Neural cell (in vitro differentiated cells): ENCODE results near the gene AVEN. TPM values are rescaled to one million over a fixed set of nuclear protein-coding genes. Genes with fewer than 3 reads are reported as not detected.
A peak's percentile ranks its signal among the peaks of the same experiment; 100 is the strongest.

ENCODE experiments used
- H2AFZ ChIP-seq: fragments of 200-600, 300-800 bp; sonication (generic), shearing (Covaris generic); 2 replicates; pipeline ENCODE4 v1.6.0; 2014; ENCODE audit warnings: low read depth, mild to moderate bottlenecking, antibody characterized with exemption, low read length, moderate library complexity
- H3F3A ChIP-seq: fragments of 200-600 bp; shearing (Covaris generic); 2 replicates; pipeline ENCODE4 v1.6.1; 2016; ENCODE audit warnings: mild to moderate bottlenecking, moderate library complexity, mixed read lengths, antibody characterized with exemption, low read length; ENCODE audit not compliant: insufficient read depth, poor library complexity, severe bottlenecking
- H3K27ac ChIP-seq: fragments of 200-600, 300-800 bp; sonication (generic), shearing (Covaris generic); 2 replicates; pipeline ENCODE4 v1.5.1; 2014; ENCODE audit warnings: mild to moderate bottlenecking, low read length, moderate library complexity
- H3K27me3 ChIP-seq: fragments of 300-800, 200-600 bp; sonication (generic), shearing (Covaris generic); 2 replicates; pipeline ENCODE4 v1.6.0; 2014; ENCODE audit warnings: mild to moderate bottlenecking, low read depth, low read length, moderate library complexity; ENCODE audit not compliant: insufficient read depth
- H3K36me3 ChIP-seq: fragments of 300-800, 200-600 bp; sonication (generic), shearing (Covaris generic); 2 replicates; pipeline ENCODE4 v1.5.1; 2014; ENCODE audit warnings: mild to moderate bottlenecking, antibody characterized with exemption, low read length, moderate library complexity; ENCODE audit not compliant: insufficient read depth
- H3K4me2 ChIP-seq: fragments of 300-800, 200-600 bp; sonication (generic), shearing (Covaris generic); 2 replicates; pipeline ENCODE4 v1.6.0; 2014; ENCODE audit warnings: mild to moderate bottlenecking, low read length
- H3K4me3 ChIP-seq: fragments of 300-800, 200-600 bp; sonication (generic), shearing (Covaris generic); 2 replicates; pipeline ENCODE4 v1.5.1; 2014; ENCODE audit warnings: mild to moderate bottlenecking, low read length, moderate library complexity
- H3K79me2 ChIP-seq: fragments of 200-600 bp; shearing (Covaris generic); replicated peaks from 2 replicates; pipeline ENCODE4 v1.6.0; 2014; ENCODE audit warnings: mild to moderate bottlenecking, low read length, moderate library complexity; ENCODE audit not compliant: insufficient read depth
- H3K9ac ChIP-seq: fragments of 300-800, 200-600 bp; sonication (generic), shearing (Covaris generic); 2 replicates; pipeline ENCODE4 v1.6.1; 2016; ENCODE audit warnings: mild to moderate bottlenecking, low read length, mixed read lengths
- H3K9me2 ChIP-seq: fragments of 200-600 bp; shearing (Covaris generic); 2 replicates; pipeline ENCODE4 v1.6.1; 2016; ENCODE audit warnings: mild to moderate bottlenecking, low read length, mixed read lengths; ENCODE audit not compliant: insufficient read depth
- H3K9me3 ChIP-seq: fragments of 200-600, 300-800 bp; sonication (generic), shearing (Covaris generic); 2 replicates; pipeline ENCODE4 v1.6.1; 2016; ENCODE audit warnings: mild to moderate bottlenecking, mixed run types, low read length, moderate library complexity, mixed read lengths
- H4K20me1 ChIP-seq: fragments of 200-600 bp; shearing (Covaris generic); 2 replicates; pipeline ENCODE4 v1.6.1; 2016; ENCODE audit warnings: mild to moderate bottlenecking, mixed run types; ENCODE audit not compliant: insufficient read depth
- CTCF ChIP-seq: fragments of 450-650 bp; IDR thresholded peaks from 2 replicates; pipeline ENCODE4 v1.5.1; 2014; ENCODE audit warnings: antibody characterized with exemption, mild to moderate bottlenecking, moderate library complexity; ENCODE audit not compliant: poor library complexity, severe bottlenecking
- EP300 ChIP-seq: fragments of 450-650 bp; conservative IDR thresholded peaks from 2 replicates; pipeline ENCODE4 v1.6.1; 2014; ENCODE audit warnings: antibody characterized with exemption, mild to moderate bottlenecking, moderate library complexity; ENCODE audit not compliant: poor library complexity, severe bottlenecking
- EZH2 ChIP-seq: fragments of 200-600, 300-800 bp; shearing (Covaris generic), sonication (generic); IDR thresholded peaks from 2 replicates; pipeline ENCODE4 v1.6.1; 2014; ENCODE audit warnings: antibody characterized with exemption, low read length, borderline replicate concordance, mild to moderate bottlenecking; ENCODE audit not compliant: insufficient read depth, poor library complexity, severe bottlenecking
- MXI1 ChIP-seq: fragments of 450-650 bp; conservative IDR thresholded peaks from 2 replicates; pipeline ENCODE4 v1.6.1; 2014; ENCODE audit warnings: antibody characterized with exemption, mild to moderate bottlenecking; ENCODE audit not compliant: poor library complexity, severe bottlenecking
- POLR2AphosphoS5 ChIP-seq: IDR thresholded peaks from 2 replicates; pipeline ENCODE4 v1.6.1; 2012
- RAD21 ChIP-seq: fragments of 450-650 bp; conservative IDR thresholded peaks from 2 replicates; pipeline ENCODE4 v1.6.1; 2014; ENCODE audit warnings: antibody characterized with exemption, mild to moderate bottlenecking, moderate library complexity
- REST ChIP-seq: IDR thresholded peaks from 2 replicates; pipeline ENCODE4 v1.6.1; 2012; ENCODE audit warnings: borderline replicate concordance
- SMC3 ChIP-seq: fragments of 450-650 bp; conservative IDR thresholded peaks from 2 replicates; pipeline ENCODE4 v1.6.1; 2014; ENCODE audit warnings: antibody characterized with exemption, mild to moderate bottlenecking, moderate library complexity; ENCODE audit not compliant: poor library complexity
- TAF1 ChIP-seq: IDR thresholded peaks from 2 replicates; pipeline ENCODE4 v1.6.1; 2012; ENCODE audit warnings: low read depth
- polyA minus RNA-seq: library from RNA; depleted of rRNA, polyadenylated mRNA; stranded (reverse); fragments of >200 nt; gene quantifications from 2 replicates; pipeline ENCODE4 v1.2.3, GENCODE V29; 2014
- polyA plus RNA-seq: library from polyadenylated mRNA; depleted of rRNA; stranded (reverse); fragments of >200 nt; gene quantifications from 2 replicates; pipeline ENCODE4 v1.2.3, GENCODE V29; 2014

AVEN gene
- polyA plus RNA-seq (8.8 and 14.1 TPM in 2 replicates), polyA minus RNA-seq (7.1 and 9.8 TPM in 2 replicates)

- H3K9ac ChIP-seq, result peak within 1 kb of the TSS; percentile 91
- peak within 1 kb of the TSS; percentile 95 for H3K4me3 ChIP-seq
- no peaks in the 10 kb centered on the region for H3K9me3 ChIP-seq
- H3K27me3 ChIP-seq, result no peaks in the 10 kb centered on the region
- no peaks in the 10 kb centered on the region for H3K9me2 ChIP-seq
- H4K20me1 ChIP-seq, result no peaks in the 10 kb centered on the region
- H3K36me3 ChIP-seq, result no peaks in the 10 kb centered on the region
- TF ChIP-seq EP300 (no peak), TAF1 (no peak), REST (no peak), EZH2 (no peak), POLR2AphosphoS5 (no peak), MXI1 (no peak), CTCF (peak; percentile 7), SMC3 (no peak)
- H3K79me2 ChIP-seq, result no peaks in the 10 kb centered on the region
- no peaks in the 10 kb centered on the region for H3F3A ChIP-seq
- H3K4me2 ChIP-seq, result peak within 1 kb of the TSS; percentile 93
- peak within 1 kb of the TSS; percentile 98 for H2AFZ ChIP-seq
- peak within 1 kb of the TSS; percentile 94 for H3K27ac ChIP-seq
Observed at GRCh38 chr15:34038871-34039789, at the start of gene AVEN. Gene AVEN, minus strand, starts transcription at chr15:34039204. Its CDS starts 158 bp downstream, at chr15:34039046.

- H3K4me3 ChIP-seq, result no peak overlapping the region
- no peak overlapping the region for H3K9ac ChIP-seq
- no peaks in the 10 kb centered on the region for H3K27me3 ChIP-seq
- no peaks in the 10 kb centered on the region for H3K9me2 ChIP-seq
- H3K9me3 ChIP-seq, result no peaks in the 10 kb centered on the region
- H3K27ac ChIP-seq, result no peak overlapping the region
- no peak overlapping the region for H2AFZ ChIP-seq
- H3K4me2 ChIP-seq, result no peak overlapping the region
- H3K79me2 ChIP-seq, result no peaks in the 10 kb centered on the region
- no peak for TF ChIP-seq REST
- no peak for TF ChIP-seq TAF1
- TF ChIP-seq MXI1, result no peak
- no peak for TF ChIP-seq EP300
- TF ChIP-seq CTCF, result no peak
- no peak for TF ChIP-seq EZH2
- no peak for TF ChIP-seq POLR2AphosphoS5
- no peak for TF ChIP-seq RAD21
- TF ChIP-seq SMC3, result no peak
- H3K36me3 ChIP-seq, result no peaks in the 10 kb centered on the region
- no peaks in the 10 kb centered on the region for H3F3A ChIP-seq
- H4K20me1 ChIP-seq, result no peaks in the 10 kb centered on the region
Observed at GRCh38 chr15:34085746-34086145, 46.7 kb upstream of the AVEN start.
